GM21423 (cell line): ENCODE data around the gene DDX4.
"Not testable (repeated sequence)": the region's sequence is repeated elsewhere in the genome, so short reads cannot be mapped to it uniquely, and the experiment has no call there.

Experiments
- ATAC-seq: cut with Tn5 transposase; IDR thresholded peaks from one replicate; pipeline ENCODE4 v1.9.1; 2021; ENCODE audit warnings: mild to moderate bottlenecking, moderate library complexity; ENCODE audit not compliant: unreplicated experiment

The DDX4 gene

DNA sequence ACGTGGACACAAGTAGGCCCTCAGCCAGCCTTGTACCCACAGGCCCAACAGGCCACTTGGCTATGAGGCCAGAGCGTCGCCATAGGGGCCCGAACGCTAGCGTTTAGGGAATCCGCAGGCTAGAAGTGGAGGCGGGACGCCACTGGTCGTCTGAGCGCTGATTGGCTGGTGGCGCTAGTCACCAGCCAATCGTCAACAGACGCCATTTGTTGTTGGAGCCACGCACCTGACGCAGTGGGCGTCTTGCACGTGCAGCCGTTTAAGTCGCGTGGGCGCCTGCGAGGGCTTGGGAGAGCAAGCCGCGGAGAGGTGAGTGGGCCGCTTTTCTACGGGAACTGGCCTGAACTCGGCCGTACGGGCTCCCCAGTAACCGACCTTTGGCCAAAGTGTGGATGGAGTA lies at the start of gene DDX4:
TSS of gene DDX4 (plus strand) at position 269 of the 400 bp plus-strand sequence. CDS start 903 bp downstream, outside the sequence.
- no peak for ATAC-seq

- ATAC-seq: no peak
Observed at GRCh38 chr5:55691265-55692105, 46.4 kb upstream of the DDX4 start.

- no peak for ATAC-seq
Observed at GRCh38 chr5:55692106-55692417, 45.8 kb upstream of the DDX4 start.

DNA sequence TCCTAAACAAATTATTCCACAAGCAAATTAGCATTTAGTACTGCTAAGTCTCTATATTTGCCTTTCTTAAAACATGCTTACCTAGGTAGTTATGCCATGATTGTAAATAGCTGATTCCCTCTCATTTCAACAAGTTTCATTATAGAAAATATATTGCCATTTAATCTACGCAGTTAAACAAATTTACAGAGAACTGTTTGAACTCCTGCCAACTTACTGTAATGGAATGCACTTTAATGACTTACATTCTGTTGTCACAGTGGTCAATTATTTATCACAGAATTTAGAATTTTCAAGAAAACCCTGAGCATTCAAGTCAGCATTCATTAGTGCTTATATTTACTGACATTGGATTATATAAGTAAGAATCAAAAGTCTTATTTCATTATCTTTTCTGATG lies 45.4 kb upstream of the DDX4 start:
- no peak for ATAC-seq

GRCh38 chr5:55694152-55694830 lies 43.6 kb upstream of the DDX4 start:
- ATAC-seq: no peak

DNA sequence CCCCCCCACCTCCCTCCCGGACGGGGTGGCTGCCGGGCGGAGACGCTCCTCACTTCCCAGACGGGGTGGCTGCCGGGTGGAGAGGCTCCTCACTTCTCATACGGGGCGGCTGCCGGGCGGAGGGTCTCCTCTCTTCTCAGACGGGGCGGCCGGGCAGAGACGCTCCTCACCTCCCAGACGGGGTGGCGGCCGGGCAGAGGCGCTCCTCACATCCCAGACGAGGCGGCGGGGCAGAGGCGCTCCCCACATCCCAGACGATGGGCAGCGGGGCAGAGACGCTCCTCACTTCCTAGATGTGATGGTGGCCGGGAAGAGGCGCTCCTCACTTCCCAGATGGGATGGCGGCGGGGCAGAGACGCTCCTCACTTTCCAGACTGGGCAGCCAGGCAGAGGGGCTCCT lies 41.2 kb upstream of the DDX4 start:
- not testable (repeated sequence) for ATAC-seq

DNA sequence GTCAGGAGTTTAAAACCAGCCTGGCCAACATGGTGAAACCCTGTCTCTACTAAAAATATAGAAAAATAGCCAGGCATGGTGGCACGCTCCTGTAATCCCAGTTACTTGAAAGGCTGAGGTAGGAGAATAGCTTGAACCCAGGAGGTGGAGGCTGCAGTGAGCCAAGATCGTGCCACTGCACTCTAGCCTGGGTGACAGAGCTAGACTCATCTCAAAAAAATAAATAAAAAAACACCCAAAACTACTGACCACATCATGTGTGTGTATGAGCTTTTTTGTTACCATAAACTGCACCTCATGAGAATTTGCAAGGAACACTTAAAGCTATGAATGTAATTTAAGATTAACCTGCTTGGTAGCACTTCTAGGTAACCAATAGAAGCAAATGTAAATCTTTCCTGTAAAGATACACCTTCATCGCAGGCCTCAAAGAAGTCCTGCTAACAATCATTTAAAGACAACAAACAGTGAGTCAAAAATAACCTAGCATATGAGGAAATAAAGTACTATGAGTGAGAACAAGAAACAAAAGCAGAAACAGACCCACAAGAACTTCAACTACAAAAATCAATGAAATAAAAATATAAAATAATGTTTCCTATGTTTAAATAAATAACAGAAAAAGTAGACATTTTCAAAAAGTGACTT lies 38.7 kb upstream of the DDX4 start:
- ATAC-seq: no peak

- ATAC-seq: no peak
Observed at GRCh38 chr5:55700745-55701144, 37.1 kb upstream of the DDX4 start.

DNA sequence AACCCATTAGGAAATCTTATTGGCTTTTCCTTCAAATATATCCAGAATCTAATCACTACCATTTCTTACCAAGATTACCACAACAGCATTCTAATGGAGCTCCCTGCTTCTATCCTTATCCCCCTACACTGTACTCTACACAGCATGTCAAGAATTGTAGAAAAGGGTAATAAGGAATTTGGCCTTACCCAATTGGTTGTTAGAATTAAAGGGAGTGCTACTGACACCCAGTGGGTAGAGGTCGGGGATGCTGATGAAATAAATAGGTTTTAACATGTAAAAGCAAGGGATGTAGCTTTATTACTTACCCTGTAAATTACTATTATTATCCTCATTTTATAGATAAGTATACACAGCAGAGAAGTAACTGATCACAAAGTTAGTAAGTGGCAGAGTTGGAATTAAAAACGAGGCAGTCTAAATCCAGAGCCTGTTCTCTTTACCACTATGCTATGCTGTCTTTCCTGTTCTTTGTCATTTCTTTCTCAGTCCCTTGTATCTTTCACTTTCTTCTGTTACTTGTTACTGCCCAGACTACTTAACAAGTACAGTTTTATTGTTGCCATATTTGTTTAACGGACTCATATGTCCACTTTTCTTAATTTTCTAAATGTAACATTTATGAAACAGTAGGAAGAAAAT lies 36.3 kb upstream of the DDX4 start:
- ATAC-seq: no peak

- ATAC-seq: no peak
Observed at GRCh38 chr5:55702598-55703345, 35.1 kb upstream of the DDX4 start.

DNA sequence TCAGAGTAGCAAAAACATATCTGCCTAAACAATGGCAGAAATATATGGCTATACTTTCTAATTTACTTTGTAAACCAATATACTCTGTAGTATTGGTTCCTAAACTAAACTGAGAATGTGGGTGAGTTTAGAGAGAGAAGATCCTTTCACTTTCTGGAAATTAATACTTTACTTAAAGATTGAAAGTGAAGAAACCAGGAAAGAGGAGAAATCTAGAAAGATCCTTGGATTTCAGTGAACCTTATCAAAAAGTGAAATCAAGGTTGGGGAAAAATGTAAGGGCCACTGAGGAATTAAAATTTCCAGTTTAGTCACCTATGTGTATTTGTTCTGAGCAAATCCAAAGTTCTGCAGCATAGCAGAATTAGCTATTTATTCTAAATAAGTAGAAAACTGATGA lies 31.6 kb upstream of the DDX4 start:
- ATAC-seq: no peak

GRCh38 chr5:55708732-55709131 lies 29.1 kb upstream of the DDX4 start:
- no peak for ATAC-seq

GRCh38 chr5:55711507-55712022 lies 26.3 kb upstream of the DDX4 start:
- no peak for ATAC-seq

GRCh38 chr5:55712023-55712859 lies 25.6 kb upstream of the DDX4 start, which contains the start of gene SLC38A9:
Gene SLC38A9, minus strand, starts transcription at chr5:55712324. Its CDS starts 14,366 bp downstream, at chr5:55697958.
- peak; percentile 100 for ATAC-seq

DNA sequence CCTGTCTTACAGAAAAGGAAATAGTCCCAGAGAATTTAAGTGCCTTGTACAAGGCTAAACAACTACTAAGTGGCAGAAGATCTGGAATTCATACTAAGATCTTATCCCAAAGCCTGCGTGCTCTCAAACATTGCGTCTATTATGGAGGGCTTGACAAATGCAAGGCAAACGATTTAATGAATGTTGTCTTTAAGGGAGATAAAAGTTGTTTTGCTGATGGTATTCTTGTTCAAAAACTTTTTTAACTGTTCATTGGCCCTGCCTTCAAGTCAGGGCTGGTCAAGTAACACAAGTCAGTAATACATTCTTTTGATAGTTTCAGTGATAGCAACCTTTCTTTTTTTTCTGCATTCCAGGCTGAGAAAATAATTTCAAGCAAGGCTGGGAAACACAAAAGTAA lies 24.0 kb upstream of the DDX4 start:
- ATAC-seq: no peak

DNA sequence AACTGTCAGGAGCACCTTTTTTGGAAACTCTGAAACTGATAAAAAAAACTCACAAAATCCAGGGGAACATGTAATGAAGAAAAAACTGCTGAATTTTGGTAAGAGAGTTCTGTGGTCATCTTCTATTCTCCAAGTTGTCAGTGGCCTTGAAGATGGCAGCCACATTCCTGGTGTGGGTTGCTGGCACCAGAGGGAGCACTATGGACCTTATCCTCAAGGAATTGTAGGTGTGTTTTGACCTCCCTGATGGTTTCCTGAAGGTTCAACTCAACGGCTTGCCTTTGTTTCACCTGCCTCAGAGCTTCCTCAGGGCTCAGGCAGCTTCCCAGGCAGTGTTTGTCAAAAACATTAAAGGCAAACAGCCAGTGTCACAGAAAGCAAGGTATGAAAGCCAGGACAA lies 23.5 kb upstream of the DDX4 start:
- no peak for ATAC-seq

- no peak for ATAC-seq
Observed at GRCh38 chr5:55714749-55715148, 23.1 kb upstream of the DDX4 start.

DNA sequence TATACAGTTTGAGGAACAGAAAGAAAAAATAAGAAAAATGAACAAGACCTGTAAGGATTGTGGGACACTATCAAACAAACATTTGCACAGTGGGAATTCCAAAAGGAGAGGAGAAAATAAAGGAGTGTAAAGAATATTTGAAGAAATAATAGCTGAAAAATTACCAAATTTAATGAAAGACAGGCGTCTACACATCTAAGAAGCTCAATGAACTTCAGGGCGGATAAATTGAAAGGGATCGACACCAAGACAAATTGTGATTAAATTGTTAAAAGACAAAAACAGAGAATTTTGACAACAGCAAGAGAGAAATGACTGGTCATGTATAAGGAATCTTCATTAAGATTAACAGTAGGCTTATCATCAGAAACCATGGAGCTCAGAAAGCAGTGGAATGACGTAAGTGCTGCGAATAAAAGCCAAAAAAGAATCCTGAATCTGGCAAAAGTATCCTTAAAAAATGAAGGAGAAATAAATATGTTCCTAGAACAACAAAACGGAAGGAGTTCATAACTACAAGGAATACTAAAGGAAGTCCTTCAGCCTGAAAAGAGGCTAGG lies 22.3 kb upstream of the DDX4 start:
- ATAC-seq: no peak

DNA sequence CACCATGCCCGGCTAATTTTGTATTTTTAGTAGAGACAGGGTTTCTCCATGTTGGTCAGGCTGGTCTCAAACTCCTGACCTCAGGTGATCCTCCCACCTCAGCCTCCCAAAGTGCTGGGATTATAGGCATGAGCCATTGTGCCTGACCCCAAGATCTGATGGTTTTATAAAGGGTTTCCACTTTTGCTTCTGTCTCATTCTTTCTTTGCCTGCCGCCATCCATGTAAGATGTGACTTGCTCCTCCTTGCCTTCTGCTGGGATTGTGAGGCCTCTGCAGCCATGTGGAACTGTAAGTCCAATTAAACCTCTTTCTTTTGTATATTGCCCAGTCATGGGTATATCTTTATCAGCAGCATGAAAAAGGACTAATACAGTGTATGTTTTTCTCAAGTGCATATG lies 18.8 kb upstream of the DDX4 start:
- ATAC-seq: not testable (repeated sequence)
